Measurements from ENCODE around the gene TTR. TPM values are rescaled to one million over a fixed set of nuclear protein-coding genes. Genes with fewer than 3 reads are reported as not detected.

The TTR gene
- total and polyA plus RNA-seq, 2 of the 13 experiments (the other 11 are each of a cell fraction or from before 2014, with no cell fraction given) = 91.3 to 496 TPM

DNA sequence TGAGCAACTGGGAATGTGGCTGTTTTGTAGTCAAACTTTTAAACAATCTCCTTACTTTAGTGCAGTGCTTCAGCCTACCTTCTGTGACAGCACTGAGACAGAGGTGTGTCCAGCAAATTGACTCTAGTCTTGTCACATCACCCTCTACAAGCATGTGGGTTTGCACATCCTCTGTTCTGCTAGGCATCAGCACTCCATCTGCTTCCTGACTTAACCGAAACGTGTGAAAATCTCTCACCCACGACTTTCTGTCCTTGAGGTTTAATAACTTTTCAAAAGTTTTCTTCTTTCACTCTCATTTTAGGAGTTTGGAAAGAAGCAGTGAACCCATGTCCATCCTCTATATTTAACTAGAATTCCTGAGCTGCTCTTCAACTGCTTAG, 42.6 kb downstream of the TTR start:
- no peak overlapping the region for H3K4me3 ChIP-seq (replicated peaks in 1 of 3; ENCODE audit: insufficient read depth in 1 of 3, low read depth in 2 of 3, low read length in 3 of 3)
- H3K27me3 ChIP-seq (ENCODE audit: control insufficient read depth in 1 of 2, insufficient read depth in 2 of 2, low read length in 2 of 2) = no peaks in the 10 kb centered on the region
- no peak overlapping the region for H2AFZ ChIP-seq (ENCODE audit: low read length)
- no peak overlapping the region for H3K4me2 ChIP-seq (ENCODE audit: low read depth, low read length)
- no peak overlapping the region for H3K9ac ChIP-seq (ENCODE audit: insufficient read depth, low read depth, low read length)
- ATAC-seq (no peak), FAIRE-seq (no peak), DNase-seq (ENCODE audit: low spot score) (no peak)
- H3K36me3 ChIP-seq (replicated peaks in 1 of 2; ENCODE audit: control insufficient read depth in 1 of 2, insufficient read depth in 2 of 2, low read length in 2 of 2) = no peaks in the 10 kb centered on the region
- H3K9me3 ChIP-seq (ENCODE audit: low read length) = no peaks in the 10 kb centered on the region
- no peak overlapping the region for H3K27ac ChIP-seq (ENCODE audit: extremely low read length, insufficient read depth, low read length)
- POLR2A ChIA-PET = no interaction called here
- 50% methylated on average over 3 of the region's 3 CpGs for WGBS (ENCODE audit: low lambda C conversion rate)
- H3K79me2 ChIP-seq (ENCODE audit: insufficient read depth, low read length) = no peaks in the 10 kb centered on the region
- H4K20me1 ChIP-seq (ENCODE audit: insufficient read depth, low read length) = no peaks in the 10 kb centered on the region
- intact Hi-C loops (cut with micrococcal nuclease; ENCODE audit: unreplicated experiment) (no loop called here), in situ Hi-C loops (cut with HindIII; ENCODE audit: extremely low pct_ligation_motif_present, low pct_unique_long_range_greater_than_20kb) (no loop called here)
- H3K4me1 ChIP-seq (ENCODE audit: insufficient read depth, low read length) = no peaks in the 10 kb centered on the region
- BruUV-seq (replicated peaks) = no TSS peak
- CTCF ChIA-PET (ENCODE audit: low intra/inter-chr PET ratio, low total read pairs) = no interaction called here
- no peak for TF ChIP-seq ZNF235 (CRISPR knock-in tag; IDR thresholded peaks at IDR 0.05; ENCODE audit: borderline replicate concordance)
- no peak for TF ChIP-seq ZNF468 (CRISPR knock-in tag; IDR thresholded peaks at IDR 0.05)
- TF ChIP-seq MAFF (IDR thresholded peaks at IDR 0.05; ENCODE audit: low read depth, low read length) = no peak
- no peak for TF ChIP-seq ZNF17 (CRISPR knock-in tag; IDR thresholded peaks at IDR 0.05)
- no peak for TF ChIP-seq HOXA5 (CRISPR knock-in tag; IDR thresholded peaks at IDR 0.05)
- TF ChIP-seq, protein P1, sequence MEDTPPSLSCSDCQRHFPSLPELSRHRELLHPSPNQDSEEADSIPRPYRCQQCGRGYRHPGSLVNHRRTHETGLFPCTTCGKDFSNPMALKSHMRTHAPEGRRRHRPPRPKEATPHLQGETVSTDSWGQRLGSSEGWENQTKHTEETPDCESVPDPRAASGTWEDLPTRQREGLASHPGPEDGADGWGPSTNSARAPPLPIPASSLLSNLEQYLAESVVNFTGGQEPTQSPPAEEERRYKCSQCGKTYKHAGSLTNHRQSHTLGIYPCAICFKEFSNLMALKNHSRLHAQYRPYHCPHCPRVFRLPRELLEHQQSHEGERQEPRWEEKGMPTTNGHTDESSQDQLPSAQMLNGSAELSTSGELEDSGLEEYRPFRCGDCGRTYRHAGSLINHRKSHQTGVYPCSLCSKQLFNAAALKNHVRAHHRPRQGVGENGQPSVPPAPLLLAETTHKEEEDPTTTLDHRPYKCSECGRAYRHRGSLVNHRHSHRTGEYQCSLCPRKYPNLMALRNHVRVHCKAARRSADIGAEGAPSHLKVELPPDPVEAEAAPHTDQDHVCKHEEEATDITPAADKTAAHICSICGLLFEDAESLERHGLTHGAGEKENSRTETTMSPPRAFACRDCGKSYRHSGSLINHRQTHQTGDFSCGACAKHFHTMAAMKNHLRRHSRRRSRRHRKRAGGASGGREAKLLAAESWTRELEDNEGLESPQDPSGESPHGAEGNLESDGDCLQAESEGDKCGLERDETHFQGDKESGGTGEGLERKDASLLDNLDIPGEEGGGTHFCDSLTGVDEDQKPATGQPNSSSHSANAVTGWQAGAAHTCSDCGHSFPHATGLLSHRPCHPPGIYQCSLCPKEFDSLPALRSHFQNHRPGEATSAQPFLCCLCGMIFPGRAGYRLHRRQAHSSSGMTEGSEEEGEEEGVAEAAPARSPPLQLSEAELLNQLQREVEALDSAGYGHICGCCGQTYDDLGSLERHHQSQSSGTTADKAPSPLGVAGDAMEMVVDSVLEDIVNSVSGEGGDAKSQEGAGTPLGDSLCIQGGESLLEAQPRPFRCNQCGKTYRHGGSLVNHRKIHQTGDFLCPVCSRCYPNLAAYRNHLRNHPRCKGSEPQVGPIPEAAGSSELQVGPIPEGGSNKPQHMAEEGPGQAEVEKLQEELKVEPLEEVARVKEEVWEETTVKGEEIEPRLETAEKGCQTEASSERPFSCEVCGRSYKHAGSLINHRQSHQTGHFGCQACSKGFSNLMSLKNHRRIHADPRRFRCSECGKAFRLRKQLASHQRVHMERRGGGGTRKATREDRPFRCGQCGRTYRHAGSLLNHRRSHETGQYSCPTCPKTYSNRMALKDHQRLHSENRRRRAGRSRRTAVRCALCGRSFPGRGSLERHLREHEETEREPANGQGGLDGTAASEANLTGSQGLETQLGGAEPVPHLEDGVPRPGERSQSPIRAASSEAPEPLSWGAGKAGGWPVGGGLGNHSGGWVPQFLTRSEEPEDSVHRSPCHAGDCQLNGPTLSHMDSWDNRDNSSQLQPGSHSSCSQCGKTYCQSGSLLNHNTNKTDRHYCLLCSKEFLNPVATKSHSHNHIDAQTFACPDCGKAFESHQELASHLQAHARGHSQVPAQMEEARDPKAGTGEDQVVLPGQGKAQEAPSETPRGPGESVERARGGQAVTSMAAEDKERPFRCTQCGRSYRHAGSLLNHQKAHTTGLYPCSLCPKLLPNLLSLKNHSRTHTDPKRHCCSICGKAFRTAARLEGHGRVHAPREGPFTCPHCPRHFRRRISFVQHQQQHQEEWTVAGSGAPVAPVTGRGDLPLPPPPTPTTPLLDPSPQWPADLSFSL (CRISPR knock-in tag; IDR thresholded peaks at IDR 0.05) = no peak
- TF ChIP-seq, protein P2, sequence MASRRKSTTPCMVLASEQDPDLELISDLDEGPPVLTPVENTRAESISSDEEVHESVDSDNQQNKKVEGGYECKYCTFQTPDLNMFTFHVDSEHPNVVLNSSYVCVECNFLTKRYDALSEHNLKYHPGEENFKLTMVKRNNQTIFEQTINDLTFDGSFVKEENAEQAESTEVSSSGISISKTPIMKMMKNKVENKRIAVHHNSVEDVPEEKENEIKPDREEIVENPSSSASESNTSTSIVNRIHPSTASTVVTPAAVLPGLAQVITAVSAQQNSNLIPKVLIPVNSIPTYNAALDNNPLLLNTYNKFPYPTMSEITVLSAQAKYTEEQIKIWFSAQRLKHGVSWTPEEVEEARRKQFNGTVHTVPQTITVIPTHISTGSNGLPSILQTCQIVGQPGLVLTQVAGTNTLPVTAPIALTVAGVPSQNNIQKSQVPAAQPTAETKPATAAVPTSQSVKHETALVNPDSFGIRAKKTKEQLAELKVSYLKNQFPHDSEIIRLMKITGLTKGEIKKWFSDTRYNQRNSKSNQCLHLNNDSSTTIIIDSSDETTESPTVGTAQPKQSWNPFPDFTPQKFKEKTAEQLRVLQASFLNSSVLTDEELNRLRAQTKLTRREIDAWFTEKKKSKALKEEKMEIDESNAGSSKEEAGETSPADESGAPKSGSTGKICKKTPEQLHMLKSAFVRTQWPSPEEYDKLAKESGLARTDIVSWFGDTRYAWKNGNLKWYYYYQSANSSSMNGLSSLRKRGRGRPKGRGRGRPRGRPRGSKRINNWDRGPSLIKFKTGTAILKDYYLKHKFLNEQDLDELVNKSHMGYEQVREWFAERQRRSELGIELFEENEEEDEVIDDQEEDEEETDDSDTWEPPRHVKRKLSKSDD (CRISPR knock-in tag; IDR thresholded peaks at IDR 0.05; ENCODE audit: low read depth) = no peak
- TF ChIP-seq, protein P3, sequence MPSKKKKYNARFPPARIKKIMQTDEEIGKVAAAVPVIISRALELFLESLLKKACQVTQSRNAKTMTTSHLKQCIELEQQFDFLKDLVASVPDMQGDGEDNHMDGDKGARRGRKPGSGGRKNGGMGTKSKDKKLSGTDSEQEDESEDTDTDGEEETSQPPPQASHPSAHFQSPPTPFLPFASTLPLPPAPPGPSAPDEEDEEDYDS (CRISPR knock-in tag; IDR thresholded peaks at IDR 0.05) = no peak
- no peak for TF ChIP-seq FIP1L1 (IDR thresholded peaks at IDR 0.05; ENCODE audit: borderline replicate concordance, insufficient read depth, low read depth, low read length)
- TF ChIP-seq ZBTB1 (CRISPR knock-in tag; IDR thresholded peaks at IDR 0.05; ENCODE audit: borderline replicate concordance) = no peak
- no peak for TF ChIP-seq ZMYM2 (CRISPR knock-in tag; IDR thresholded peaks at IDR 0.05)
- TF ChIP-seq NFATC3 (CRISPR knock-in tag; IDR thresholded peaks at IDR 0.05) = no peak
- no peak for TF ChIP-seq MZF1 (CRISPR knock-in tag; IDR thresholded peaks at IDR 0.05; ENCODE audit: borderline replicate concordance)
- TF ChIP-seq, protein P4, sequence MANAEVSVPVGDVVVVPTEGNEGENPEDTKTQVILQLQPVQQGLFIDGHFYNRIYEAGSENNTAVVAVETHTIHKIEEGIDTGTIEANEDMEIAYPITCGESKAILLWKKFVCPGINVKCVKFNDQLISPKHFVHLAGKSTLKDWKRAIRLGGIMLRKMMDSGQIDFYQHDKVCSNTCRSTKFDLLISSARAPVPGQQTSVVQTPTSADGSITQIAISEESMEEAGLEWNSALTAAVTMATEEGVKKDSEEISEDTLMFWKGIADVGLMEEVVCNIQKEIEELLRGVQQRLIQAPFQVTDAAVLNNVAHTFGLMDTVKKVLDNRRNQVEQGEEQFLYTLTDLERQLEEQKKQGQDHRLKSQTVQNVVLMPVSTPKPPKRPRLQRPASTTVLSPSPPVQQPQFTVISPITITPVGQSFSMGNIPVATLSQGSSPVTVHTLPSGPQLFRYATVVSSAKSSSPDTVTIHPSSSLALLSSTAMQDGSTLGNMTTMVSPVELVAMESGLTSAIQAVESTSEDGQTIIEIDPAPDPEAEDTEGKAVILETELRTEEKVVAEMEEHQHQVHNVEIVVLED (CRISPR knock-in tag; IDR thresholded peaks at IDR 0.05; ENCODE audit: borderline replicate concordance) = no peak
- no peak for TF ChIP-seq ZFY (CRISPR knock-in tag; IDR thresholded peaks at IDR 0.05)

All from HepG2 (cell line).